Measurements from ENCODE around the gene MAPK9.

- TF ChIP-seq POLR2AphosphoS5 (IDR thresholded peaks at IDR 0.05; ENCODE audit: low read depth, low read length) (no peak), TAF1 (IDR thresholded peaks at IDR 0.05; ENCODE audit: borderline replicate concordance, insufficient read depth, low read length) (no peak), SIN3A (IDR thresholded peaks at IDR 0.05; ENCODE audit: borderline replicate concordance, insufficient read depth, low read length) (no peak)
Observed at GRCh38 chr5:180338001-180338707, 46.3 kb upstream of the MAPK9 start.

Measured in PFSK-1 (cell line).